Measurements from ENCODE around the gene ARID5B.

ARID5B gene

DNA sequence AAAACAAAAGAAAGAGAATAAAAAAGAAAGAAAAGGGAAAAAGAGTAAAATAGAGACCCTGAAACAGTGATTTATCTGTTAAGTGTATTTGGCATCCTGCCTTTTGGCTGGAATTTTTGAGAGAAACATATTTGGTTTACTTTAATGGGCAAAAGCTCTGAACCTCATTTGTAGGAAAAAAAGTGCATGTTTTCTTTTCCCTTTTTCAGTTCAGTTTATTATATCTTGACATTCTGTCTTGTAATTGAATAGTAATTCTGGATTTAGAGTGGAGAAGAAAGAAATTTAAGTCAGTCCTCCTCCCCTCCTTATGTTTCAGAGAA is 69.5 kb downstream of the ARID5B start:
- no peak overlapping the region for H2AFZ ChIP-seq (ENCODE audit: low read depth)
- H3K4me1 ChIP-seq (ENCODE audit: low read depth, poor library complexity, severe bottlenecking): no peaks in the 10 kb centered on the region
- no peaks in the 10 kb centered on the region for H3K36me3 ChIP-seq (ENCODE audit: insufficient read depth)
- H3K79me2 ChIP-seq (ENCODE audit: insufficient read depth, low read depth): no peaks in the 10 kb centered on the region
- TF ChIP-seq, protein P1, sequence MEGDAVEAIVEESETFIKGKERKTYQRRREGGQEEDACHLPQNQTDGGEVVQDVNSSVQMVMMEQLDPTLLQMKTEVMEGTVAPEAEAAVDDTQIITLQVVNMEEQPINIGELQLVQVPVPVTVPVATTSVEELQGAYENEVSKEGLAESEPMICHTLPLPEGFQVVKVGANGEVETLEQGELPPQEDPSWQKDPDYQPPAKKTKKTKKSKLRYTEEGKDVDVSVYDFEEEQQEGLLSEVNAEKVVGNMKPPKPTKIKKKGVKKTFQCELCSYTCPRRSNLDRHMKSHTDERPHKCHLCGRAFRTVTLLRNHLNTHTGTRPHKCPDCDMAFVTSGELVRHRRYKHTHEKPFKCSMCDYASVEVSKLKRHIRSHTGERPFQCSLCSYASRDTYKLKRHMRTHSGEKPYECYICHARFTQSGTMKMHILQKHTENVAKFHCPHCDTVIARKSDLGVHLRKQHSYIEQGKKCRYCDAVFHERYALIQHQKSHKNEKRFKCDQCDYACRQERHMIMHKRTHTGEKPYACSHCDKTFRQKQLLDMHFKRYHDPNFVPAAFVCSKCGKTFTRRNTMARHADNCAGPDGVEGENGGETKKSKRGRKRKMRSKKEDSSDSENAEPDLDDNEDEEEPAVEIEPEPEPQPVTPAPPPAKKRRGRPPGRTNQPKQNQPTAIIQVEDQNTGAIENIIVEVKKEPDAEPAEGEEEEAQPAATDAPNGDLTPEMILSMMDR (conservative IDR thresholded peaks at IDR 0.05; ENCODE audit: low read depth, low read length): no peak
- H3K9ac ChIP-seq: no peak overlapping the region
- H3K27ac ChIP-seq: no peak overlapping the region
- no peak overlapping the region for H3K4me2 ChIP-seq
- H4K20me1 ChIP-seq (ENCODE audit: insufficient read depth): no peaks in the 10 kb centered on the region
- H3K4me3 ChIP-seq (IDR thresholded peaks at IDR 0.05; ENCODE audit: insufficient read depth, low read depth, low read length): no peak overlapping the region
- H3K27me3 ChIP-seq (ENCODE audit: insufficient read depth, low read depth): no peaks in the 10 kb centered on the region

- Histone ChIP-seq H3K36me3 (ENCODE audit: insufficient read depth) (no peaks in the 10 kb centered on the region), H3K27ac (no peak overlapping the region), H3K27me3 (ENCODE audit: insufficient read depth, low read depth) (no peaks in the 10 kb centered on the region), H3K4me3 (IDR thresholded peaks at IDR 0.05; ENCODE audit: insufficient read depth, low read depth, low read length) (no peak overlapping the region), H3K79me2 (ENCODE audit: insufficient read depth, low read depth) (no peaks in the 10 kb centered on the region), H3K9ac (no peak overlapping the region), H4K20me1 (ENCODE audit: insufficient read depth) (no peaks in the 10 kb centered on the region), H3K4me2 (no peak overlapping the region), H3K4me1 (ENCODE audit: low read depth, poor library complexity, severe bottlenecking) (no peaks in the 10 kb centered on the region), H2AFZ (ENCODE audit: low read depth) (no peak overlapping the region)
- TF ChIP-seq, protein P1 (conservative IDR thresholded peaks at IDR 0.05; ENCODE audit: low read depth, low read length): no peak
These were observed 71.7 kb downstream of the ARID5B start for GRCh38 chr10:61973169-61973568.

DNA sequence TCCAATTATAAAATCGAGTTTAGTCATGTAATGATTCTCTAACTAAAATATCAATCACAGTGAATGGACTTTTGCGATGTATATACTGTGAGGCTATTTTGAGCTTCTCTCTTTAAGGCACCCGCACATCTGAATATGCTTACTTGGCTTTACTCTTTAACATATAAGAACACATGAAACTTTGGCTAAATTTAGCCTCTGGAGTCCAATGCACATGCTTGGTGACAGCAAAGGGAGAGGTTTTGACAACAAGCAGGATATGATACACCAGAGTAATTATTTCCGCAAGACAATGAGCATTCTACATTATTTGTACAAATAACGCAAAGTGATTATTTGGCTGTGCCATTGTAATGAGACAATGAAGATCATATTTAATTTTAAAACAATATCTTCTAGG is 72.4 kb downstream of the ARID5B start:
- H2AFZ ChIP-seq (ENCODE audit: low read depth): no peak overlapping the region
- no peaks in the 10 kb centered on the region for H4K20me1 ChIP-seq (ENCODE audit: insufficient read depth)
- H3K9ac ChIP-seq: no peak overlapping the region
- no peak overlapping the region for H3K4me3 ChIP-seq (IDR thresholded peaks at IDR 0.05; ENCODE audit: insufficient read depth, low read depth, low read length)
- H3K4me2 ChIP-seq: no peak overlapping the region
- TF ChIP-seq, protein P1 (conservative IDR thresholded peaks at IDR 0.05; ENCODE audit: low read depth, low read length): no peak
- no peaks in the 10 kb centered on the region for H3K27me3 ChIP-seq (ENCODE audit: insufficient read depth, low read depth)
- H3K79me2 ChIP-seq (ENCODE audit: insufficient read depth, low read depth): no peaks in the 10 kb centered on the region
- no peak overlapping the region for H3K27ac ChIP-seq
- no peaks in the 10 kb centered on the region for H3K36me3 ChIP-seq (ENCODE audit: insufficient read depth)
- no peaks in the 10 kb centered on the region for H3K4me1 ChIP-seq (ENCODE audit: low read depth, poor library complexity, severe bottlenecking)

DNA sequence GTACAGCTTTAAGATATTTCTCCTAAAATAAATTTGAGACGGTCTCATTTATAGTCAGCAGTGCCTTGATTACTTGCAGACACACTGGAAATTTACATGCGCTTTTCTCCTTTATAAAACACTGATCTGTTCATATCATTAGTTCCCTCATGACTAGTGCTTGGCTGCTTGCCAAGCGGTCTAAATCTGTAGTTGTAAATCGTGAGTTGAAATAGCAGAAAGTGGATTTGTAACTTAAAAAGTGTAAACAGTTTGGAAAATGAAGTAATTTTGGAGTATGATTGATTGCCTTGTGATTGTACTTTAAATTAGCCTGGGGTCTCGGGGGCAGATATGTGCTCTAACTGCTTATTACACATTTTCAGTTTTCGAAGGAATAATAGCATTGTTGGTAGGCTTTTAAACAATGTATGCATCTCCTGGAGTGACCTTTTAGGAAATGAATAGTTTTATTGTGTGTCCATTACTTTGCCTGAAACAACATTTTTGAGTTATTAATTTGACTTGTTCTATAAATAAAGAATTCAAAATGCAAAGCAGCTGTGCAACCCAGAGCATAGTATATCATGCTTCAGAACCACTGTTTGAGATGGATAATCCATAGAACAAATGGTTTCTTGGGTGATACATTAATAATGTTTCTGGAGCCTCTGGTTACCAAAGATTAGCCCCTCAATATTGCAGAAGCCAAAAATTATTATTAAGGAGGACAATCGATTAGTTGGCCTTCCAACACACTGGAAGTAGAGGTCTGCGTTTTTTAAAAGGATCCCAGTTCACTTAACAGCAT is 73.3 kb downstream of the ARID5B start:
- H3K4me2 ChIP-seq: no peak overlapping the region
- no peaks in the 10 kb centered on the region for H3K36me3 ChIP-seq (ENCODE audit: insufficient read depth)
- no peak overlapping the region for H2AFZ ChIP-seq (ENCODE audit: low read depth)
- H3K27ac ChIP-seq: no peak overlapping the region
- no peaks in the 10 kb centered on the region for H4K20me1 ChIP-seq (ENCODE audit: insufficient read depth)
- H3K79me2 ChIP-seq (ENCODE audit: insufficient read depth, low read depth): no peaks in the 10 kb centered on the region
- TF ChIP-seq, protein P1 (conservative IDR thresholded peaks at IDR 0.05; ENCODE audit: low read depth, low read length): no peak
- no peaks in the 10 kb centered on the region for H3K4me1 ChIP-seq (ENCODE audit: low read depth, poor library complexity, severe bottlenecking)
- H3K4me3 ChIP-seq (IDR thresholded peaks at IDR 0.05; ENCODE audit: insufficient read depth, low read depth, low read length): no peak overlapping the region
- no peak overlapping the region for H3K9ac ChIP-seq
- no peaks in the 10 kb centered on the region for H3K27me3 ChIP-seq (ENCODE audit: insufficient read depth, low read depth)
